ENCODE data around the gene TFIP11. TPM values are rescaled to one million over a fixed set of nuclear protein-coding genes. Genes with fewer than 3 reads are reported as not detected.
A peak's percentile ranks its signal among the peaks of the same experiment; 100 is the strongest.

The TFIP11 gene
- total RNA-seq, 1 donor from 2014 or later, result 30.3 TPM

DNA sequence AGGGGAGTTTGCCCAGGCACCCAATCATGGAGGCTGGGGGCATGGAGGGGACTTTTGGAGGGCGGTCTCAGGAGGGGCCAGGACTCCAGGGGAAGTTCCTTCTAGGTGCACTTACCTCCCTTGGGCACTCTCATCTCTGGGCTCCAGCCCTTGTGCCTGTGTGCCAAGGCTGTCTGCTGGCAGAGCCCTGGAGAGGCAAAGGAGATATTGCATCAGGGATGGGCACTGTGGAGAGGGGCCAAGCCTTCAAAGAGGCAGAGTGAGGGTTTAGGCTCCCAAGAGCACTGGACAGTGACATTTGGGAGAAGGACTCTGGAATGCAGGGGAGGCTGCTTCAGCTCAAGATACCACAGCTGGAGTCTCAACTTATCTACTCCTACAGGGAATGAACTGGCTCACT is 32.2 kb upstream of the TFIP11 start:
- Histone ChIP-seq H3K9ac (ENCODE audit: low read depth in 1 of 3, low read length in 3 of 3) (peak overlapping the region in 1 of 3 donors; percentile 40), H3K27me3 (ENCODE audit: control insufficient read depth in 3 of 3, insufficient read depth in 3 of 3, low read length in 3 of 3) (no peaks in the 10 kb centered on the region), H3K4me3 (ENCODE audit: low read length in 3 of 3) (peak overlapping the region in 1 of 3 donors; percentile 22), H3K4me1 (ENCODE audit: control insufficient read depth in 3 of 3, insufficient read depth in 3 of 3, low read length in 3 of 3) (peaks cover 37 to 53% (median 50%) of the 10 kb centered on the region in 3 donors), H3K9me3 (ENCODE audit: control insufficient read depth in 3 of 3, low read length in 3 of 3) (no peaks in the 10 kb centered on the region), H3K36me3 (ENCODE audit: control insufficient read depth in 3 of 3, insufficient read depth in 3 of 3, low read length in 3 of 3) (peaks cover 16 to 25% (median 21%) of the 10 kb centered on the region in 3 donors), H3K27ac (ENCODE audit: low read depth, low read length) (no peak overlapping the region)

DNA sequence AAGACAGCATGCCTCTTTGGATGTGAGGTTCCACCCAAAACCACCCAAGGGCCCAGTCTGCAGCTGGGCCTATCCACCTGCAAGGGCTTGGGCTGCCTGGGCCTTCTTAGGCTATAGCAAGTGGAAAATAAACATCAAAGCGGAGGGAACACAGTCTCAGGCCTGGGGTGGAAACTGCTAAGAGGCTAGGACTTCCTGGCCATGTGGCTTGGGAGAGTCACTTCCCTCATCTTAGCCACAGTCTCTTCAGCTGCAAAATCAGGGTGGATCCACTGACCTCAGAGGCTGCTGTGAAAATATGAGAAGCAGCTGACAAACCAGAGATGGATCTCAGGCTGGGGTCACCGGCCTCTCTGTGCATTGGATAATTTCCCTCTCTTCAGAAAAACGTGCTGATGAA is 30.6 kb upstream of the TFIP11 start:
- no peak overlapping the region for H3K4me3 ChIP-seq (ENCODE audit: low read length in 3 of 3)
- H3K36me3 ChIP-seq (ENCODE audit: control insufficient read depth in 3 of 3, insufficient read depth in 3 of 3, low read length in 3 of 3), result peaks cover 20 to 27% (median 24%) of the 10 kb centered on the region in 3 donors
- no peaks in the 10 kb centered on the region for H3K9me3 ChIP-seq (ENCODE audit: control insufficient read depth in 3 of 3, low read length in 3 of 3)
- peak overlapping the region; percentile 9 for H3K27ac ChIP-seq (ENCODE audit: low read depth, low read length)
- no peaks in the 10 kb centered on the region for H3K27me3 ChIP-seq (ENCODE audit: control insufficient read depth in 3 of 3, insufficient read depth in 3 of 3, low read length in 3 of 3)
- H3K9ac ChIP-seq (ENCODE audit: low read depth in 1 of 3, low read length in 3 of 3), result no peak overlapping the region
- H3K4me1 ChIP-seq (ENCODE audit: control insufficient read depth in 3 of 3, insufficient read depth in 3 of 3, low read length in 3 of 3), result peaks cover 32 to 43% (median 41%) of the 10 kb centered on the region in 3 donors

DNA sequence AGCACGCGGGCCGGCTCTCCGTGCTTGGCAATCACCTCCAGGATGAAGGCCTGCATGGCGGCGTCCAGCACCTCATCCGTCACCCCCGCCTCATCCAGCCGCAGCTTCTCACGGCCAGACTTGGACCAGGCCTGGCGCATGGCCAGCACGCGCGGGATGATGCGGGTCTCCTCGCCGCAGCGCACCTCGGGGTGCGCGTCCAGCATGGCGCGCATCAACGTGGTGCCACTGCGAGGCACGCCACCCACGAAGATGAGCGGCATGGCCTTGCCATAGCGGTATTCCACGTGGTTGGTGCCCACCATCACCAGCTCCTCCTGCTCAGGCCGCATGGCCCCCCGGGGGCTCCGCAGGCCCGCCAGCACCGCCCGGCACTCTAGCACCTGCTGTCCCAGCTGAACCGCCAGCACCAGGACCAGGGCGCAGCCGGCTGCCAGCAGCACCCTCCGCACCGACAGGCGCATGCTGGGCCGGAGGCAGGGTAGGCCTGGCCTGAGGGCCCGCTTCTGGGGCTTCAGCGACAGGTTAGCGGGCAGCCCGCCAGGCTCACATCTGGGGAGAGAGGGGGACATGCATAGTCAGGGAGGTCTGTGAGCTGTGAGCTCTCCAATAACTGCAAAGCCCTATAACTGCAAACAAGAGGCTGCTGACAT is 29.0 kb upstream of the TFIP11 start:
- H3K9me3 ChIP-seq (ENCODE audit: control insufficient read depth in 3 of 3, low read length in 3 of 3), result no peaks in the 10 kb centered on the region
- no peak overlapping the region for H3K9ac ChIP-seq (ENCODE audit: low read depth in 1 of 3, low read length in 3 of 3)
- H3K4me3 ChIP-seq (ENCODE audit: low read length in 3 of 3), result no peak overlapping the region
- peaks cover 21 to 31% (median 25%) of the 10 kb centered on the region in 3 donors for H3K36me3 ChIP-seq (ENCODE audit: control insufficient read depth in 3 of 3, insufficient read depth in 3 of 3, low read length in 3 of 3)
- H3K4me1 ChIP-seq (ENCODE audit: control insufficient read depth in 3 of 3, insufficient read depth in 3 of 3, low read length in 3 of 3), result peaks cover 22 to 38% (median 29%) of the 10 kb centered on the region in 3 donors
- no peak overlapping the region for H3K27ac ChIP-seq (ENCODE audit: low read depth, low read length)
- no peaks in the 10 kb centered on the region for H3K27me3 ChIP-seq (ENCODE audit: control insufficient read depth in 3 of 3, insufficient read depth in 3 of 3, low read length in 3 of 3)

DNA sequence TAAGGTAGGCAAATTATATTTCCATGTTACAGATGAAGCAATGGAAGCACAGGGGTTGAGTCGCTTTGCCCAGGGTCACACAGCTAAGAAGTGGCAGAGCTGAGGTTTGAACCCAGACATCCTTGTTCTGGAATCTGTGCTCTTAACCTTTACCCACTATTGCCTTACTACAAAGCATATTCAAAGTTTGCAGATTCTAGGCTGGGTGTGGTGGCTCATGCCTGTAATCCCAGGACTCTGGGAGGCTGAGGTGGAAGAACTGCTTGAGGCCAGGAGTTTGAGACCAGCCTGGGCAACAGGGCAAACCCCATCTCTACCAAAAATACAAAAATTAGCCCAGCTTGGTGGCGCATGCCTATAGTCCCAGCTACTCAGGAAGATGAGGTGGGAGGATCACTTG is 27.8 kb upstream of the TFIP11 start:
- Histone ChIP-seq H3K4me3 (ENCODE audit: low read length in 3 of 3) (no peak overlapping the region), H3K27me3 (ENCODE audit: control insufficient read depth in 3 of 3, insufficient read depth in 3 of 3, low read length in 3 of 3) (no peaks in the 10 kb centered on the region), H3K4me1 (ENCODE audit: control insufficient read depth in 3 of 3, insufficient read depth in 3 of 3, low read length in 3 of 3) (peaks cover 17 to 36% (median 21%) of the 10 kb centered on the region in 3 donors), H3K9me3 (ENCODE audit: control insufficient read depth in 3 of 3, low read length in 3 of 3) (no peaks in the 10 kb centered on the region), H3K9ac (ENCODE audit: low read depth in 1 of 3, low read length in 3 of 3) (no peak overlapping the region), H3K36me3 (ENCODE audit: control insufficient read depth in 3 of 3, insufficient read depth in 3 of 3, low read length in 3 of 3) (peaks cover 22 to 36% (median 30%) of the 10 kb centered on the region in 3 donors), H3K27ac (ENCODE audit: low read depth, low read length) (no peak overlapping the region)

DNA sequence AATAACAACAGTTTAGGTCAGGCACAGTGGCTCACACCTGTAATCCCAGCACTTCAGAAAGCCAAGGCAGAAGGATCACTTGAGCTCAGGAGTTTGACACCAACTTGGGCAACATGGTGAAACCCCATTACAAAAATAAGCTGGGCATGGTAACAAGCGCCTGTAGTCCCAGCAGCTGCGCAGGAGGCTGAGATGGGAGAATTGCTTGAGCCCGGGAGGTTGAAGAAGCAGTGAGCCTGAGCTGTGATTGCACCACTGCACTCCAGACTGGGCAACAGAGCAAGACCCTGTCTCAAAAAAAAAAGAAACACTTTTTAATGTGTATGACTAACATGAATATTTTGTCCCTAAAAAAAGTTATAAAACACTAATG is 24.5 kb upstream of the TFIP11 start:
- Histone ChIP-seq H3K27ac (ENCODE audit: low read depth, low read length) (no peak overlapping the region), H3K4me1 (ENCODE audit: control insufficient read depth in 3 of 3, insufficient read depth in 3 of 3, low read length in 3 of 3) (peaks cover 4 to 29% (median 6%) of the 10 kb centered on the region in 3 donors), H3K9ac (ENCODE audit: low read depth in 1 of 3, low read length in 3 of 3) (no peak overlapping the region), H3K27me3 (ENCODE audit: control insufficient read depth in 3 of 3, insufficient read depth in 3 of 3, low read length in 3 of 3) (no peaks in the 10 kb centered on the region), H3K36me3 (ENCODE audit: control insufficient read depth in 3 of 3, insufficient read depth in 3 of 3, low read length in 3 of 3) (peaks cover 16 to 31% (median 30%) of the 10 kb centered on the region in 3 donors), H3K9me3 (ENCODE audit: control insufficient read depth in 3 of 3, low read length in 3 of 3) (no peaks in the 10 kb centered on the region), H3K4me3 (ENCODE audit: low read length in 3 of 3) (no peak overlapping the region)

DNA sequence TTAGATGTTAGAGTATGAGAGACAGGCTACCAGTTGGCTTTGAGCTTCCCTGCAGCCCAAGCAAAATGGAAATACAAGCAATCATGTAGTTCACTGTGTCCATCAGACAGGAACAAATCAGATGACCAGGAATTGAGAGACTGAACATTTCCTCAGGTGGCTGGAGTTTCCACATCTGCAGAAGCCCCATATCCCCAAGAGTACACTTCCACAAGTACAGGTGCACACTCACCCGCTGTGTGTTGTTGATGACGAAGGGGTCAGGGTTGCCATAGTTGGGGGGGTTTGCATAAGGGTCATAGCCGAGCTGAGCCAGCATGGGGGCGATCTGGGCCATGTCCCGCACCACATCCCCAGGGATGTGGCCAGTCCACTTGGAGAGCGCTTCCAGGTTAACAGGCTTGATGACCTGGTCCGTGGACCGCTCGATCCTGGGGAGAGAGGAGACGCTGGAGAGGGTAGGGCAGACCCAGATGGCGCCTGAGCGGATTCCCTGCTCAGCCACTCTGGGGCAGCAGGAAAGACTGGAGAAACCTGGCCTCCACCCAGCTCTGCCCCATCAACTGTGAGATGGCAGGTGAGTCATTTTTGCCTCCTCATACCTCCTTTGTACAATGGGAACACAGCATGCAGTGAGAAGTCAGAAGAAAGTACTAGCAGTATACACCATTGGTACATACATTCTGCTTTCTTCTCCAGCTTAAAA is 23.9 kb upstream of the TFIP11 start:
- Histone ChIP-seq H3K9me3 (ENCODE audit: control insufficient read depth in 3 of 3, low read length in 3 of 3) (no peaks in the 10 kb centered on the region), H3K27me3 (ENCODE audit: control insufficient read depth in 3 of 3, insufficient read depth in 3 of 3, low read length in 3 of 3) (no peaks in the 10 kb centered on the region), H3K27ac (ENCODE audit: low read depth, low read length) (no peak overlapping the region), H3K4me1 (ENCODE audit: control insufficient read depth in 3 of 3, insufficient read depth in 3 of 3, low read length in 3 of 3) (peaks cover 4 to 29% (median 6%) of the 10 kb centered on the region in 3 donors), H3K36me3 (ENCODE audit: control insufficient read depth in 3 of 3, insufficient read depth in 3 of 3, low read length in 3 of 3) (peaks cover 16 to 35% (median 33%) of the 10 kb centered on the region in 3 donors), H3K4me3 (ENCODE audit: low read length in 3 of 3) (peak overlapping the region in 1 of 3 donors; percentile 13), H3K9ac (ENCODE audit: low read depth in 1 of 3, low read length in 3 of 3) (no peak overlapping the region)

DNA sequence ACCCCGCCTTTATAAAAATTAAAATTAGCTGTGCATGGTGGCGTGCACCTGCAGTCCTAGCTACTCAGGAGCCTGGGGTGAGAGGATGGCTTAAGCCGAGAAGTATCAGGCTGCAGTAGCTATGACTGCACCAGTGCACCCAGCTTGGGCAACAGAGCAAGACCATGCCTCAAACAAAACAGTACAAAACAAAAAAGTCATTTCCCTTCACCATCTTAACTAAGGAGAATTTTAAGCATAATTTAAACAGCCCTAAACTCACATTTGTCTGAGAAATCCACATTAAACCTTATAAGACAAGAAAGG is 23.3 kb upstream of the TFIP11 start:
- Histone ChIP-seq H3K9ac (ENCODE audit: low read depth in 1 of 3, low read length in 3 of 3) (no peak overlapping the region), H3K4me1 (ENCODE audit: control insufficient read depth in 3 of 3, insufficient read depth in 3 of 3, low read length in 3 of 3) (peaks cover 4 to 29% (median 6%) of the 10 kb centered on the region in 3 donors), H3K4me3 (ENCODE audit: low read length in 3 of 3) (no peak overlapping the region), H3K27me3 (ENCODE audit: control insufficient read depth in 3 of 3, insufficient read depth in 3 of 3, low read length in 3 of 3) (no peaks in the 10 kb centered on the region), H3K27ac (ENCODE audit: low read depth, low read length) (peak overlapping the region; percentile 51), H3K36me3 (ENCODE audit: control insufficient read depth in 3 of 3, insufficient read depth in 3 of 3, low read length in 3 of 3) (peaks cover 12 to 32% (median 29%) of the 10 kb centered on the region in 3 donors), H3K9me3 (ENCODE audit: control insufficient read depth in 3 of 3, low read length in 3 of 3) (no peaks in the 10 kb centered on the region)

DNA sequence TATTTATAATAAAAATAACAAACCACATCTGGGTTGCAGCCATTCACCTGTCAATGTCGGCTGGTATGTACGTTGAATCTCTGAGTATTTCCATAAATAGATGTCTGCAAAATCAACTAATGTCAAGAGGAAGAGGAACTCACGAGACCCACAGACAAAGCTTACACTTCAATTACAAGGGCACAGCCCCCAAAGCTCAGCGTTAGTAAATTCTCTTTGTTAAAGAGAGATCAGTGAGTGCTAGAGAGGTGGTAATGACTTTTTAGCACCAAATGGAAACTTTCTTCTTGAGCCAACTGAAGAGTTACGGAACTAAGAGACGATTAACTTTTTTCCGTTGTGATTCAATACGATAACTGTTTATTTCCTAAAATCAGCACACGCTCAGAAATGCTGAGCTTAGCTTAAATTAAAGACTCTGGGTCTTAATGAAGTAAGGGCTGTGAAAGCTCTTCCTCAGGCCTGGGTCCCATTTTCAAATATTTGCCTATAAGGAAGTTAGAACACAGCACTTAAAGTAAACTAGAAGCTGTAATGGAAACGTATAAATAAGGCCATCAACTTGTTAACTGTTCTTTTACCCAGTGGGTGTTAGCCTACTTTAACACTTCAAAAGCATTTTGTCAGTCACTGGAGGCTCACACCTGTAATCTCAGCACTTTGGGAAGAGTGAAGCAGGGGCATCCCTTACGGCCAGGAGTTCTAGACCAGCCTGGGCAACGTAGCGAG is 22.8 kb upstream of the TFIP11 start:
- Histone ChIP-seq H3K4me3 (ENCODE audit: low read length in 3 of 3) (no peak overlapping the region), H3K9ac (ENCODE audit: low read depth in 1 of 3, low read length in 3 of 3) (no peak overlapping the region), H3K27ac (ENCODE audit: low read depth, low read length) (peak overlapping the region; percentile 51), H3K9me3 (ENCODE audit: control insufficient read depth in 3 of 3, low read length in 3 of 3) (no peaks in the 10 kb centered on the region), H3K27me3 (ENCODE audit: control insufficient read depth in 3 of 3, insufficient read depth in 3 of 3, low read length in 3 of 3) (no peaks in the 10 kb centered on the region), H3K36me3 (ENCODE audit: control insufficient read depth in 3 of 3, insufficient read depth in 3 of 3, low read length in 3 of 3) (peaks cover 12 to 28% (median 24%) of the 10 kb centered on the region in 3 donors), H3K4me1 (ENCODE audit: control insufficient read depth in 3 of 3, insufficient read depth in 3 of 3, low read length in 3 of 3) (peaks cover 4 to 31% (median 6%) of the 10 kb centered on the region in 3 donors)

DNA sequence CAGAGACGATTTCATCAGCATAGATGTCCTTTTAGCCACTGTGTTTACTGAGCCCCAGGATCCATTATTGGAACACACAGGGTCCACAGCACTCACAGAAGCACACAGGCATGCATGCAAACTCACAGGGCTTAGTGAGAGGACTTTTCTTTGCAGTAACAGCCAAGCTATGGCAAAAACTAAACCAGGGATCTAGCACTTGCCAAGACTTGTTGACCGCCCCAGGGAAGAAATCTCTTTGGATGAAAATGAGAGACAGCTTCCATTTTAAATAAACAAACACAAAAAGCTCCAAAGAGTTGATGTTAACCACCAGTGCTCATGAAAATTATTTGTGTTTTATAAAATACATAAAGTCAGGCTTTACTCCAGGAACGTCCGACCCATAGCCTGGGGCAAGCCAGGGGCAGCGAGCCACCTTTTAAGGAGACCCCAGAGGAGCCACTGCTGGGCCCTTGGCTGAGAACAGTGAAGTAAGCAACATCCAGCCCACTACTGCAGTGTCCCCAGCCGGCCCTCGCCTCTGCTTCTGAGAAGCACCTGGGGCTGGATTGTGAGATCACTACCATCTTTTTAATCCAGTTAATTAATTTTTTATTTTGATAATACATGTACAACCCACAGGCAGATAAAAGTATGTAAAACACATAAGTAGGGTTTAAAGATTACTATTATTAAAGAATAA is 22.0 kb upstream of the TFIP11 start:
- peak overlapping the region; percentile 55 for H3K27ac ChIP-seq (ENCODE audit: low read depth, low read length)
- peaks cover 12 to 27% (median 24%) of the 10 kb centered on the region in 3 donors for H3K36me3 ChIP-seq (ENCODE audit: control insufficient read depth in 3 of 3, insufficient read depth in 3 of 3, low read length in 3 of 3)
- H3K27me3 ChIP-seq (ENCODE audit: control insufficient read depth in 3 of 3, insufficient read depth in 3 of 3, low read length in 3 of 3), result no peaks in the 10 kb centered on the region
- peak overlapping the region in 1 of 3 donors; percentile 17 for H3K9ac ChIP-seq (ENCODE audit: low read depth in 1 of 3, low read length in 3 of 3)
- peaks cover 9 to 38% (median 9%) of the 10 kb centered on the region in 3 donors for H3K4me1 ChIP-seq (ENCODE audit: control insufficient read depth in 3 of 3, insufficient read depth in 3 of 3, low read length in 3 of 3)
- H3K4me3 ChIP-seq (ENCODE audit: low read length in 3 of 3), result no peak overlapping the region
- no peaks in the 10 kb centered on the region for H3K9me3 ChIP-seq (ENCODE audit: control insufficient read depth in 3 of 3, low read length in 3 of 3)
